T-helper 9 cell (primary cell): ENCODE measurements around the gene ANKRD62.

Experiments used
- DNase-seq: peaks from one replicate; pipeline ENCODE4 v3.0.0-alpha.2; 2020
- total RNA-seq, 2 donors: gene quantifications; one replicate each; lab custom pipeline; 2026; lab: John Stamatoyannopoulos, UW

Gene ANKRD62
- 0 reads per million in 2 donors for total RNA-seq

GRCh38 chr18:12093520-12094257 lies at the start of gene ANKRD62:
Gene ANKRD62, plus strand, starts transcription at chr18:12093843. Its CDS starts 175 bp downstream, at chr18:12094018.
- DNase-seq: no peak

- no peak for DNase-seq
Measured at GRCh38 chr18:12044591-12044990, 49.1 kb upstream of the ANKRD62 start.

DNA sequence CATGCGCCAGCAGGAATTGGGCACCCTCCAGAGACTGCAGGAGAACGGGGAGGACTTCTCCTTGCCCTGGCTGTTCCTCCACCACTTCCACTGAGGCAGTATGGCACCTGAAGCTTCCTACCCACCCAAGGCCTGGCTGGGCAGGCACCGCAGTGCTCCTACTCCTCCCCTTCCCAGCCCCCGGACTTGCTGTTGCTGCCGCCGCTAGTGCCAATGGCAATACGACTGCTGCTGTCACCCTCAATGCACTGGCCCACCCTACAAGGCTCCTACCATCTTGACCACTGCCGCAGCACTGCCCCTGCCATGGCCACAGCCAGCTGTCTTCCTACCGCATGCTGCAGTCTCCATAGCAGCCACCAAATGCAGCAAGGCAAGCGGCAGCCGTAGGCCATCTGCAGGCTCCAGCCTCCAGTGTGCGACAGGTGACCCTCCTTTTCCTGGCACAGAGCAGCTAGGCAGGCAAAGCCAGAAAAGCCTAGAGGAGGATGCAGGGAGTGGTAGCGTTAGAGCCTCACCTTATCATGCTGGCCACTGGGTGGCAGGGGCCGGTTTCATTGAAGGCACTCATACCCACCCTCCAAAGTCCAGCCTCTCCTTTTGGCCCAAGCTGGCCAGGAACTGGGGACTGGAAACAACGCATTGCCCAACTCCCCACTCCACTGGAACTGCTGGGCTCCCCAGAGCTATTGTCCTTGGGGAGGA lies 47.4 kb upstream of the ANKRD62 start:
- no peak for DNase-seq

DNA sequence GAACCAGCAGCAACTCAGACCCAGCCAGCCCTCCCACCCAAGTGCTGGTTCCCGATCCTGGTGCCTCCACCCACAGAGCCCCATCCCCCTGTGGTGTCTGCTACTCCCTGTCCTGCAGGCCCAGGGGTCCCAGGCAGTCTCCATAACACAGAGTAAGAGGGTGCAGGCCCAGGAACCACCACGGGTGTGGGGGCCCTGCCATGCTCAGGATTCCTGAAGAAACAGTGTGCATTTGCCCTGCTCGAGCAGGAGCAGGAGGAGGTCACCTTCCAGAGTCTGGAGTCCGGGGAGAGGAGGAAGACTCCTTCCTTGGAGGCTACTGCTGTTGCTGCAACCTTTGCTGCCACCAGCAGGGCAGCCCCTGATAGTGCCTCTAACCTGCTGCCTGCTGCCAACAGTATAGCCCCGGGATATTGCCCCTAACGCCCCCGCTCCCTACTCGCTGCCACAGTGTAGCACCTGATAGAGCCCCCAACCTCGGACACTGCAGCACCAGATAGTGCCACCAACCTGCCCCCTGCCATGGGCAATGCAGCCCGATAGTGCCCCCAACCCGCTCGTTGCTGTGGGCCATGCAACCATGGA lies 46.8 kb upstream of the ANKRD62 start:
- DNase-seq: no peak

- no peak for DNase-seq
Measured at GRCh38 chr18:12048010-12048826, 45.4 kb upstream of the ANKRD62 start.

GRCh38 chr18:12048827-12049175 lies 44.8 kb upstream of the ANKRD62 start:
- no peak for DNase-seq

- no peak for DNase-seq
Measured at GRCh38 chr18:12049978-12050811, 43.4 kb upstream of the ANKRD62 start.

- DNase-seq: no peak
Measured at GRCh38 chr18:12052866-12053265, 40.8 kb upstream of the ANKRD62 start.

- no peak for DNase-seq
Measured at GRCh38 chr18:12053289-12053688, 40.4 kb upstream of the ANKRD62 start.

DNA sequence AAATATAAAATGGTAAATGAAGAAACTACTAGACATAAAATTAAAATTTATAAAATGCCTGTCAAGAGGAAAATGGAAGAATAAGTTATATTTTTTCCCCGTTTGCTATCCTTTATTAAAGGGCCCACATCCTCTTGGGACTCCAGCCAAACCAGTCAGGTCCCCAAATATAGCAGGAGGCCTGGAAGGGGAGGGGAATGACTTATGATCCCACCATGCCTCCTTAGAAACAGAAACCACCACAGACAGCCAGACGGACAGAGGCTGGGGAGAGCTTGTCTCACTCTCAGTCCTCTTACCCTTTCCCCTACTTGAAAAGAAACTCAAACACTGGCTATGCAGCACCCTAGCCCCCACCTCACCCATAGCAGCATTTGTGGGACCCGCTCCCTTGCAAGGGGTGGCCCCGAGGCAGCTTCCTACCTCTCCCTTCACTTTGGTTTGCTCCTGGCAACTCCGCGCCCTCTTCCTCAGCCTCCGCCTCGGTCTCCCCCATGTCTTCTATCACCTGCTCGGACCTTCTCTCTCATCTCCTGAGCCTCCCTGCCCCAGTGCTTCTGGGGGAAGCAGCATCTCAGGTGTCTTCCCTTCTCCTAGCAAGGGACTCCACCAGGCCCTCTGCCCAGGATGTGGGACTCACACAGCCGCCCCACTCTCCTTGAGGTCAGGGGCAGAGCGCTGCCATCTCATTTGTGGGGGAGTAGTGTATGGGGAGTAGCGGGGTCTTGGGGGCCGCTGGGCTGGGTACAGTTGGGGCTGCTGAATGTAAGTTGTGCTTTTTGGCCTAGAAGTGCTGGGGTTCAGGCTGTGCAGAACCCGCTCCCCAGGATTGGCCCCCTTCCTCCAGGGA lies 37.4 kb upstream of the ANKRD62 start:
- DNase-seq: no peak

DNA sequence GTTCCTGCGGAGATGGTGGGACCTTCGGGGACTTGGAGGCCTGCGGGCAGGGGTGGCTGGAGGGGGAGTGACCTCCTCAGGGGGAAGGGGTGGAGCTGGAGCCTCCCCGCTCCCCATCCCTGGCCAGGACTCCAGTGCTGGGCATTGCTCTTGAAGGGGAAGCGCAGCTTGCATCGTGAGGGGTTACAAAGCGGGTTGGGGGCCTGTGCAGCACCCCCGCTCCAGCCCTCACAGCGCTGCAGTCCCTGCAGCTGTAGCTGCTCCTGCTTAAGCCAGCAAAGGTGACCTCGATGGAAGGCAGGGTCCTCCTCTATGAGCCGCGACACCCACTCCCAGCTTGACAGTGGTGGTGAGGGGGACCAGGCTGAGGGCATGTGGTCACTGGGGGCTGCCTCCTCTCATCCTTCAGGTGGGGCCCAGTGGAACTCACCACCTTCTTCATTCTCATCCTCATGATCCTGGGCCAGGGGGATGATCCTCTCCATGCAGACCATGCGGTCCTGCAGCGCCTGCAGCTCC lies 36.7 kb upstream of the ANKRD62 start:
- no peak for DNase-seq

DNA sequence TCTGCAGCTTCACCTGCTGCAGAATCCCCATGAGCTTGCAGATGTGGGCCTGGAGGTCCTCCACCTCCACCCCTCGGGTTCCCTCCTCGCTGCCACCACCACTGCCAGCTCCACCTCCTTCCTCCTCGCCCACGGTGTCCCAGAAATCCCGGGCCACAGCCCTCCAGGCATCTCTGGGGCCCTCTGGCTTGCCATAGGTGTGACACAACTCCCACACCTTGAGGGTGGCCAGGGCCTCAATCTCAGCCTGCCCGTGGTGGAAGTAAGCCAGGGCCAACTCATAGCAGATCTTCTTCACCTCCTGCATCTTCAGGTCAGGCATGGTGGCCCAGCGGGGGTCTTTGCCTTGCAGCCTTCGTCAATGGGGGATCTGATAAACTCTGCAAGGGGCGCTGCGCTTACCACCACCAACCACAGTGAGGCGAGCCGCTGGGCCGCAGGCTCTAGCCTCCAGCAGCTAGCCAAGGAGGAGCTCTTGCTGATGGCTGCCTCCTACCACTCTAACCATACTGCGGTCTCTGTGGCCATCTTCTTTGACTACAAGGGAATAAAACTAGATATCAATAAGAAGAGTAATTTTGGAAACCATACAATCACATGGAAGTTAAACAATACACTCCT lies 36.1 kb upstream of the ANKRD62 start:
- no peak for DNase-seq

GRCh38 chr18:12059334-12060181 lies 34.1 kb upstream of the ANKRD62 start:
- no peak for DNase-seq

- DNase-seq: no peak
Measured at GRCh38 chr18:12060182-12060870, 33.3 kb upstream of the ANKRD62 start.

DNA sequence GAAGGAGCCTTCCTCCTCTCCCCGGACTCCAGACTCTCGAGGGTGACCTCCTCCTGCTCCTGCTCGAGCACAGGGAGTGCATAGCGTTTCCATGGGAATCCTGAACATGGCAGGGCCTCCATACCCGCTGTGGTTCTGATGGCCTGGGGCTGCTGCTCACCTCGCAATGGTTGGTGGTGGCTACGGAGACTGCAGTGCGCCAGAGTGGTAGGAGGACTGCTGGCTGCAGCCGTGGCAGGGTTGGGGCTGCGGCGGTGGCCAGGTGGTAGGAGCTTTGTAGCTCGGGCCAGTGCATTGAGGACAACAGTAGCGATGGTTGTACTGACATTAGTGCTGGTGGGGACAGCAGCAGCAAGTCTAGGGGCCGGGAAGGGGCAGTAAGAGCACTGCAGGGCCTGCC lies 32.0 kb upstream of the ANKRD62 start:
- no peak for DNase-seq

DNA sequence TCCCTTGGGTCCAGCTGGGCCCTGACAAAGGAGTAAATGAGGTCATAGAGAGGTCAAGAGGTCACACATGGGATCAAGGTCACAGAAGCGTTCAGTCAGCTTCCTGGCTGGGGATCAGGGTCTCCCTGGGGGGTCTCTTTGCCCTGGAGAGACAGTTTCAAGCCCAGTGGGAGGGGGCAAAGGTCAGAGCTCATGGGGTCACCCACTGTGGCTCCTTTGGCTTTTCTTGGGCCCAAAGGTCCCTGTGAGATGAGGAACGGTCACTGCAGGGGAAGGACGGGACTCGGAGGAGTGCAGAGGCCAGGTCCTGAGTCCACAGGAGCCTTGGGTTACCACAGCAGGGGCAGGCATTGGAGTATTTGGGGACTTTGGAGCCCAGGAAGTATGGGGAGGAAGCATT lies 30.7 kb upstream of the ANKRD62 start:
- no peak for DNase-seq

DNA sequence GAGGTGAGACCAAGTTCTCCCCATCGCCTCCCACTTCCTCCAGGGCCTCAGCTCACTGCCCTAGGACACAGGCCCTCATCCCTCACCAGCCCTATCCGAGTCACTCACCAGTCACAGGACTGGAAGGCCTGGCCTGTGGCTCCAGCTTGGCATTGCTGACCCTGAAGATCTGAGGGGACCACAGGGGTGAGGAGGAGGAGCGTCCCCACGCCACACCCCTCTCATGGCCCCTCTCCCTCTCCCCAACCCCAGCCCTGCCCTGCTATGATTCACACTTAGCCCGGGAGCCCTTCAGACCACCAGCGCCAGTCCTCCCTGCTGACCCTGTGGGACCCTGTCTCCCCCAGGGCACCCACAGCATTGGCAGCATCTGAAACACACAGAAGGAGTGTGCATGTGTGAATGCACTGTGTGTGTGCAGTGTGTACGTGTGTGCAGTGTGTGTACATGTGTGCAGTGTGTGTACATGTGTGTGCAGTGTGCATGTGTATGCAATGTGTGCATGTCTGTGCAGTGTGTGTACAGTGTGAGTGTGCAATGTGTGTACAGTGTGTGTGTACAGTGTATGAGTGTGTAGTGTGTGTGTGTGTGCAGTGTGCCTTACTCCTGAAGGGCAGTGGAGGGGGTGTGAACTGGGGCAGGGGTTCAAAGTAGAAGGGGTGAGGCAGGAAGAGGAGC lies 29.4 kb upstream of the ANKRD62 start:
- DNase-seq: no peak

- DNase-seq: no peak
Measured at GRCh38 chr18:12065397-12065796, 28.2 kb upstream of the ANKRD62 start.
